ENCODE data around the gene KCNK3. TPM values are rescaled to one million over a fixed set of nuclear protein-coding genes. Genes with fewer than 3 reads are reported as not detected.

The KCNK3 gene
- total RNA-seq, 1 donor = 2.3 TPM

DNA sequence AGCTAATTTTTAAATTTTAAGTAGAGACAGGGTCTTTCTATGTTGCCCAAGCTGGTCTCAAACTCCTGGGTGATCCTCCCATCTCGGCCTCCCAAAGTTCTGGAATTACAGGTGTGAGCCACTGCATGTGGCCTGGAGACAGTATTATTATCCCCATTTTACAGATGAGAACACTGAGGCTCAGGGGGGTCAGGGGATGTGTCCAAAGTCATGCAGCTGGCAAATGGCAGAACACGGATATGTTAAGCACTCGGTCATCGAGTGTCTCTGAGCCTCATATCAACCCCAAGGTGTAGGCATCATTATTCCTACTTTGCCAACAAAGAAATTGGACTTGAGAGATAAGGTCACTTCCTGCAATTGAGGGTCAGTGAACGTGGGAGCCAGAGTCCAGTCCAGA is 12.6 kb downstream of the KCNK3 start:
- H3K4me3 ChIP-seq (ENCODE audit: low read depth, low read length) = no peak overlapping the region
- TF ChIP-seq, protein P1, sequence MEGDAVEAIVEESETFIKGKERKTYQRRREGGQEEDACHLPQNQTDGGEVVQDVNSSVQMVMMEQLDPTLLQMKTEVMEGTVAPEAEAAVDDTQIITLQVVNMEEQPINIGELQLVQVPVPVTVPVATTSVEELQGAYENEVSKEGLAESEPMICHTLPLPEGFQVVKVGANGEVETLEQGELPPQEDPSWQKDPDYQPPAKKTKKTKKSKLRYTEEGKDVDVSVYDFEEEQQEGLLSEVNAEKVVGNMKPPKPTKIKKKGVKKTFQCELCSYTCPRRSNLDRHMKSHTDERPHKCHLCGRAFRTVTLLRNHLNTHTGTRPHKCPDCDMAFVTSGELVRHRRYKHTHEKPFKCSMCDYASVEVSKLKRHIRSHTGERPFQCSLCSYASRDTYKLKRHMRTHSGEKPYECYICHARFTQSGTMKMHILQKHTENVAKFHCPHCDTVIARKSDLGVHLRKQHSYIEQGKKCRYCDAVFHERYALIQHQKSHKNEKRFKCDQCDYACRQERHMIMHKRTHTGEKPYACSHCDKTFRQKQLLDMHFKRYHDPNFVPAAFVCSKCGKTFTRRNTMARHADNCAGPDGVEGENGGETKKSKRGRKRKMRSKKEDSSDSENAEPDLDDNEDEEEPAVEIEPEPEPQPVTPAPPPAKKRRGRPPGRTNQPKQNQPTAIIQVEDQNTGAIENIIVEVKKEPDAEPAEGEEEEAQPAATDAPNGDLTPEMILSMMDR (IDR thresholded peaks at IDR 0.05; ENCODE audit: insufficient read depth, low read length) = no peak
- no peak for DNase-seq (ENCODE audit: low read depth)

DNA sequence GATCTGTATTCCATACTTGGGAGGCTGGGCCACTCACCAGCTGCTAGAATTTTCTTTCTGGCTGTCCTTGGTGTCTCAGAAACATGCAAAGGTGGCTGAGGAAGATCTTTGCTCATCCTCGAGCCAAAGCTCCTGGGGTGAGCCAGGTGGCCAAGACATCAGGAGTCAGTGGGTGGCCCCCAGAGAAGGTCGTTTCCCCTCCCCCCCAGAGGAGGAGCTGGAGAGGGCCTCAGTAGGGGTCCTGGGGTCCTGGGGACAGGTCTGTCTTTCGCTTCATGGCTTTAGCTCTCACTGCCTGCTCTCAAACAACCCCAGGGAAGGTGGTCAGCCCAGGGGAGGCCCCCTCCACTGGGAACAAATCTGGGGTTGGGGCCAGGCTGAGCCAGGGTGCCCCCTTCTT is 13.6 kb downstream of the KCNK3 start:
- TF ChIP-seq, protein P1 (IDR thresholded peaks at IDR 0.05; ENCODE audit: insufficient read depth, low read length) = no peak
- no peak for DNase-seq (ENCODE audit: low read depth)
- H3K4me3 ChIP-seq (ENCODE audit: low read depth, low read length) = no peak overlapping the region

DNA sequence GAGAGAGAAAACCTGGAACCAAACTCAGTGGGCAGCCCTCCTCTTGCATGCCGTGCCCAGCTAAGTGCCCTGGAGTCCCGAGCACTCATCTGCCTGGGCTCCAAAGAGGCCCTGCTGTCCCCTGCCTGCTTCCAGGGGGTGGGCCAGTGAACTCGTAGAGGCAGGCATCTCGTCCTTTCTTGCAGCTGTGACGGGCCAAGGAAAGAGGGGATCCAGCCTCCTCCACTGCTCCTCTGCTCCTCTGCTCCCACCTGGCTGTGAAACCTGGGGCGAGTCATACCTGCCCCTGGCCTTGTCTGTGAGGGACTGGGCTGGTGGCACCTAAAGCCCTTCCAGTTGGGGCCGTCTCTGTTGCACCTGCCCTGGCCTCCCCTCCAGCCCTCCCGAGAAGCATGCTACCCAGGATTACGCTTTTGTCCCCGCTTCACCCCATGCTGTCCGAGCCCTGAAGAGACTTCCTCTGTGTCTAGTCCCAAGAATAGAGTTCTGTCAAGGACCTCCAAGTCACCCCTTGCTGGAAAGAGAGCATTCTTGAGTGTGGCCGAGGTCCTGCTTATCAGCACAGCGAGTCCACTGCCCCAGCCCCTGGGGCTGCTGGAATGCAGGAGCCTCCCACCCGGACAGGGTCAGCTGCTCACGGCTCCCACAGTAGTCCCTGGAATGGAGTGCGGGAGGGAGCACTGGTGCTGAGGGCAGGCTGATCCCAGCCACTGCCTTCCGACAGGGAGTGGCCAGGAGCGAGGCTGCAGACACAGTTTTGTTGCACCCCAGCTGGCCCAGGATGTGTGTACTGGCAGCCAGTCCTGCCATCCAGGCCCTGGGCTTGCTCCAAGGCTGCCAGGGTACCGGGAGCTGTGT is 14.3 kb downstream of the KCNK3 start:
- no peak overlapping the region for H3K4me3 ChIP-seq (ENCODE audit: low read depth, low read length)
- TF ChIP-seq, protein P1 (IDR thresholded peaks at IDR 0.05; ENCODE audit: insufficient read depth, low read length) = no peak
- DNase-seq (ENCODE audit: low read depth) = no peak

DNA sequence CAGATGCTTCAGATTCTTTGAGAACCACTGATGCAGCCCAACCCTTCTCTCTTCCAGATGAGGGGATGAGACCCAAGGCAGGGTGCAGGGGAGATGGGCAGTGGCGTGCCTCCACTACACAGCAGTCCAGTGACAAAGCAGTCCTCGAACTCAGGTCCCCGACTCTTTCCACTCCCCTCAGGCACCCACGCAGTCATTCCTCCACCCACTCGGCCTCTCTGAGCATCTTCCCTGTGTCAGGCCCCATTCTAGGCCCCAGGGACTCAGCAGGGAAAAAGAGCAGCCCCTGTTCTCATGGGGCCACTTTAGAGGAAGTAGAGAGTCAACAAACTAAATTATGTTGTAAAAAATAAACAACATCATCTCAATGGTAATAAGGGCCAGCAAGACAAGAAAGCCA is 15.2 kb downstream of the KCNK3 start:
- TF ChIP-seq, protein P1 (IDR thresholded peaks at IDR 0.05; ENCODE audit: insufficient read depth, low read length) = no peak
- H3K4me3 ChIP-seq (ENCODE audit: low read depth, low read length) = no peak overlapping the region
- no peak for DNase-seq (ENCODE audit: low read depth)

DNA sequence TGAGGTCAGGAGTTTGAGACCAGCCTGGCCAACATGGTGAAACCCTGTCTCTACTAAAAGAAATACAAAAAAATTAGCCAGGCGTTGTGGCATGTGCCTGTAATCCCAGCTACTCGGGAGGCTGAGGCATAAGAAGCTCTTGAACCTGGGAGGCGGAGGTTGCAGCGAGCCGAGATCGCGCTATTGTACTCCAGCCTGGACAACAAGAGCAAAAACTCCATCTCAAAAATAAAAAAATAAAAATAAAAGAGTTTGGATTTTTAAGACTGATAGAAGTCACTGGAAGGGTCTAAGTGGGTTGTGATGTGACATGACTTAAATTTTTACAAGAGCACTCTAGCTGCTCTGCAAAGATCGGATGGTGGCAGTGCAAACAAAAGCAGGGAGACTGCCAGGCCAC is 15.9 kb downstream of the KCNK3 start:
- TF ChIP-seq, protein P1 (IDR thresholded peaks at IDR 0.05; ENCODE audit: insufficient read depth, low read length) = no peak
- H3K4me3 ChIP-seq (ENCODE audit: low read depth, low read length) = no peak overlapping the region
- no peak for DNase-seq (ENCODE audit: low read depth)

DNA sequence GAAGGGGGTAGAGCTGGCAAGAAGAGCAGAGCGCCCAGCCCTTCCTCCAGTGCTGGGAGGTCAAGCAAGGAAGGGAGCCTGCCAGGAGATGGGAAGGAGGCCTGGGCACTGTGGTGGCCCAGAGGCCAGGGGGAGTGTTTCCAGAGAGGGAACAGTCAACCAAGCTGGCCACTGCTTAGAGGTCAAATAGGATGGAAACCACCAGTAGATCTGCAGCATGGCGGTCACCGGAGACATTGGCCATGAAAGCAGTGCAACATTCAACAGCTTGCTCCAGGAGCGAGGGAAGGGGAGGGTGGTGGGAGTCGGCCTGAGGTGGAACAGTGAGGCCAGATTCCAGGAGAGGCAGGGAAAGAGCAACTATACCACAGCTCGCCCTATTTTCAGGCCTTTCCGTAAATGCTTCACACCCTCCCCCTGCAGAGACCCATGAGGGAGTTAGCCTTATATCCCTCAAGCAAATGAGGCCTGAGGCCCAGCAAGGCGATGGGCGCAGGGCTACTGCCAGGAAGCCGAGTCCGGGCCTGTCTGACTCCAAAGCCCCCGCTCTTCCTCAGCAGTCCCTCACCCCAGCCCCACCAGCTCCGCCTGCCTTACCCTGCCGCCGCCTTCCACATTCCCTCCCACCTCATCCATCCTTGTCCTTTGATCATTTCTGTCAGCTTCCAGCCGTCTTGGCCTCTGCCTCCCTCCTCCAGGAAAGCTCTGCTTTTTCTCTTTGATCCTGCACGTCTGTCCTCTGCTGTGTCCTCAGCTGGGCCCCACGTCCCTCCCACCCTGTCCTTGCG is 17.0 kb downstream of the KCNK3 start:
- TF ChIP-seq, protein P1 (IDR thresholded peaks at IDR 0.05; ENCODE audit: insufficient read depth, low read length) = no peak
- no peak overlapping the region for H3K4me3 ChIP-seq (ENCODE audit: low read depth, low read length)
- DNase-seq (ENCODE audit: low read depth) = no peak
